ENCODE measurements around the gene SPCS3.
"Not testable (repeated sequence)": the region's sequence is repeated elsewhere in the genome, so short reads cannot be mapped to it uniquely, and the experiment has no call there.

Gene SPCS3

DNA sequence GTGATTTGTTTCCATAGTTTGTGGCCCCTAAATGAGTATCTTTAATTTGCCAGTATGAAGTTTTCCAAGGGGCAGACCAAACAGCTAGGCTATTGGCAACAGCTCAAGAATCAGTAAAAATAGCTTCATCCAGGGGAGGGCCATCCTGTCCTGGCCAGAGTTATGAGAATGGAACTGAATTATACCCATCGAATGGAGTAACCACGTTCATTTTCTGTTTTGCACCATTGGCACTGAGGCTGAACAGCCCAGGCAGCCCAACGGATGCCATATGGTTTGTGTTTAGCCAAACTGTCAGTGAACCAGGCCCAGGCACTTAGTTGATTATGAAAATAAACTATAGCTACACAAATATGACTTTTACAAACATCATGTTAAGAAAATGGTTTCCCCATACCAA, 33.0 kb upstream of the SPCS3 start:
- Histone ChIP-seq H3K27ac (no peak overlapping the region), H3K36me3 (ENCODE audit: insufficient read depth, low read length) (no peaks in the 10 kb centered on the region), H3K9me3 (ENCODE audit: low read depth, low read length) (no peaks in the 10 kb centered on the region), H3K9ac (ENCODE audit: insufficient read length) (no peak overlapping the region), H3K4me3 (no peak overlapping the region)
- no peak for DNase-seq (ENCODE audit: low read depth, low spot score)
- TF ChIP-seq EZH2 (IDR thresholded peaks at IDR 0.05) (no peak), POLR2AphosphoS5 (IDR thresholded peaks at IDR 0.05; ENCODE audit: borderline replicate concordance, low read depth, low read length) (no peak), FOXP2 (optimal IDR thresholded peaks at IDR 0.05; ENCODE audit: control extremely low read depth, extremely low read length, insufficient read depth) (no peak)

DNA sequence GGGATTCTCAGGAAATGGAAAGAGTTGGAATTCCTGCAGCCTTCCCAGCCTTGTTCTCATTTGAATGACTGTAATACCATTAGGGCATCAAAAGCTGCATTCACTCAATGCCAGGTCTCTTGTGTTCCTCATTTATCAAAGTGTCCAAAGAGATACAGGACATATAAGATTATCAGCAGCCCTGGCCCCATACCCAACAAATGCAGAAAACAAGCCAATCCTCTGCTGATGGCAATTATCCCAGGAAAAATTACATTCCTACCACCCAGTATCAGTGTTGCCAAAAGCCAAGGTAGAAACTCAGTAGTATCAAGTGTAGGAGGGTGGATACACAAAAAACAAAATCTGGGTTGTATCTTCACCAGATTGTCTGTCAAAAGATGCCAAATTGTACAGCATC, 32.2 kb upstream of the SPCS3 start:
- H3K36me3 ChIP-seq (ENCODE audit: insufficient read depth, low read length) = no peaks in the 10 kb centered on the region
- H3K9ac ChIP-seq (ENCODE audit: insufficient read length) = no peak overlapping the region
- no peaks in the 10 kb centered on the region for H3K9me3 ChIP-seq (ENCODE audit: low read depth, low read length)
- no peak overlapping the region for H3K4me3 ChIP-seq
- TF ChIP-seq EZH2 (IDR thresholded peaks at IDR 0.05) = no peak
- TF ChIP-seq POLR2AphosphoS5 (IDR thresholded peaks at IDR 0.05; ENCODE audit: borderline replicate concordance, low read depth, low read length) = no peak
- TF ChIP-seq FOXP2 (optimal IDR thresholded peaks at IDR 0.05; ENCODE audit: control extremely low read depth, extremely low read length, insufficient read depth) = no peak
- no peak for DNase-seq (ENCODE audit: low read depth, low spot score)
- no peak overlapping the region for H3K27ac ChIP-seq

DNA sequence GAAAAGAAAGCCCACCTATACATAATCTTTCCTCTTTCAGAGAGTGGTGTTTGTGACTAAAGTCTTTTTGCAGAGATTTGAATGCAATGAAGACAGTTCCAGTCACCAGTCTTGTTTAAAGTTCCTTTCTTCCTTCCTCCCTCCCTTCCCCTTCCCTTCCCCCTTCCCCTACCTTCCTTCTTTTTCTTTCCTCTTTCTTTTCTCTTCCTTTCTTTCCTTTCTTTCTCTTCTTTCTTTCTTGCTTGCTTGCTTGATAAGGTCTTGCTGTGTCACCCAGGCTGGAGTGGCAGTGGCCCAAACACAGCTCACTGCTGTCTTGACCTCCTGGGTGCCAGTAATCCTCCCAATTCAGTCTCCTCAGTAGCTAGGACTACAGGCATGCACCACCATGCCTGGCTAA, 31.7 kb upstream of the SPCS3 start:
- Histone ChIP-seq H3K9me3 (ENCODE audit: low read depth, low read length) (no peaks in the 10 kb centered on the region), H3K36me3 (ENCODE audit: insufficient read depth, low read length) (no peaks in the 10 kb centered on the region), H3K4me3 (no peak overlapping the region), H3K27ac (no peak overlapping the region), H3K9ac (ENCODE audit: insufficient read length) (no peak overlapping the region)
- TF ChIP-seq POLR2AphosphoS5 (IDR thresholded peaks at IDR 0.05; ENCODE audit: borderline replicate concordance, low read depth, low read length) (no peak), EZH2 (IDR thresholded peaks at IDR 0.05) (no peak), FOXP2 (optimal IDR thresholded peaks at IDR 0.05; ENCODE audit: control extremely low read depth, extremely low read length, insufficient read depth) (no peak)
- no peak for DNase-seq (ENCODE audit: low read depth, low spot score)

DNA sequence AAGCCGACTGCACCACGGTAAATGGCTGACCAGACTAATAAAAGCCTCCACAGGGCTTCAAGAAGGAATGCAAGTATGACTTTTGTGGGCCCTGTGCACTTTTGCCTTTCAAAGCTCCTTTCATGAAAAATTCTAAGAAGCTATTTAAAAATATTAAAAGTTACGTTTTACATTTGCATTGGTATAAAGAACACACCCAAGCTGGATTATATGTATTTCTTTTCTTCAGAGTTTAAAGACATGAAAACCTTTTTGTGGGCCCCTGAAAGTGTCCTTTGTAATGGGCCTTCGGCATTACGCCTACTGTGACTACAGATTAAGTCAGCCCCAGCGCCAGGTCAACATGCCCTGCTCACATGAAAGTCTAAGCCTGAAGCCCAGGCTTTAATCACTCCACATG, 30.2 kb upstream of the SPCS3 start:
- Histone ChIP-seq H3K4me3 (no peak overlapping the region), H3K36me3 (ENCODE audit: insufficient read depth, low read length) (no peaks in the 10 kb centered on the region), H3K9me3 (ENCODE audit: low read depth, low read length) (no peaks in the 10 kb centered on the region), H3K27ac (no peak overlapping the region), H3K9ac (ENCODE audit: insufficient read length) (no peak overlapping the region)
- no peak for DNase-seq (ENCODE audit: low read depth, low spot score)
- no peak for TF ChIP-seq FOXP2 (optimal IDR thresholded peaks at IDR 0.05; ENCODE audit: control extremely low read depth, extremely low read length, insufficient read depth)
- no peak for TF ChIP-seq EZH2 (IDR thresholded peaks at IDR 0.05)
- no peak for TF ChIP-seq POLR2AphosphoS5 (IDR thresholded peaks at IDR 0.05; ENCODE audit: borderline replicate concordance, low read depth, low read length)

DNA sequence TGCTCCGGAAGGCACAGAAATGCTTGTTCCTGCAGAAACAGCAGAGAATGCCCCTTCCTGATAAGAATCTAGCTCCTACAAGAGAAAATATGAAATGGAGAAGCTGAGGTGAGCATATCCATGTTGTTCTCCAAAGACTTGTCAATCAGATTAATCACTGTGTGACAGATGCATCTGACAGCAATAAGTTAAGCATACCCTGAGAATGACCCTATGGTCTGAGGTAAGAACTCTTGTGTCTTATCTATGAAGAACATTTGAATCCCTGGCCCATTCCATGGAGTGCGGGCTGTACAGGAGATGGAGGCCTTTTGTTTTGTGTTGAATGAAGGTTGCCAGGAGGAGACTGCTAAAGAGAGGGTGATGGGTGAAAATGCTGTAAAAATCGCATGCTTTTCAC, 29.2 kb upstream of the SPCS3 start:
- H3K36me3 ChIP-seq (ENCODE audit: insufficient read depth, low read length) = no peaks in the 10 kb centered on the region
- H3K9ac ChIP-seq (ENCODE audit: insufficient read length) = no peak overlapping the region
- DNase-seq (ENCODE audit: low read depth, low spot score) = no peak
- TF ChIP-seq FOXP2 (optimal IDR thresholded peaks at IDR 0.05; ENCODE audit: control extremely low read depth, extremely low read length, insufficient read depth) = no peak
- no peak for TF ChIP-seq EZH2 (IDR thresholded peaks at IDR 0.05)
- no peak for TF ChIP-seq POLR2AphosphoS5 (IDR thresholded peaks at IDR 0.05; ENCODE audit: borderline replicate concordance, low read depth, low read length)
- no peak overlapping the region for H3K4me3 ChIP-seq
- H3K9me3 ChIP-seq (ENCODE audit: low read depth, low read length) = no peaks in the 10 kb centered on the region
- no peak overlapping the region for H3K27ac ChIP-seq

DNA sequence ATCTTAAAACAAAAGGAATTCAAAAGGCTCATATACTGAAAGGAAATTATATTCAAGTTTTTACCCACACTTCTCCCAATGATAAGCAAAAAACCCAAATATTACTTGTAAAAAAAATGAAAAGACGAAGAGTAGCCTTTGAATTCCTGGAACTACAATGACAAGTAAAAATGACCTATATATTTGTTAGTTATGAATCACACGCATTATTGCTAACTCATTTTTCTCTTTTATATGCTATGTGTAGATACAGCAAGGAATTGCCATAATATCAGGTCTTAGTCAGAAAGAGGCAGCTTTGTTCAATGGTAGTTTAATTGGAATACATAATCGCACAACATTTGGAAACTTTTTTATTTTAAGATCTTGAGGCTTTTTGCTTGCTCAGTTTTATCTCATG, 28.0 kb upstream of the SPCS3 start:
- no peak for DNase-seq (ENCODE audit: low read depth, low spot score)
- Histone ChIP-seq H3K4me3 (no peak overlapping the region), H3K9ac (ENCODE audit: insufficient read length) (no peak overlapping the region)

DNA sequence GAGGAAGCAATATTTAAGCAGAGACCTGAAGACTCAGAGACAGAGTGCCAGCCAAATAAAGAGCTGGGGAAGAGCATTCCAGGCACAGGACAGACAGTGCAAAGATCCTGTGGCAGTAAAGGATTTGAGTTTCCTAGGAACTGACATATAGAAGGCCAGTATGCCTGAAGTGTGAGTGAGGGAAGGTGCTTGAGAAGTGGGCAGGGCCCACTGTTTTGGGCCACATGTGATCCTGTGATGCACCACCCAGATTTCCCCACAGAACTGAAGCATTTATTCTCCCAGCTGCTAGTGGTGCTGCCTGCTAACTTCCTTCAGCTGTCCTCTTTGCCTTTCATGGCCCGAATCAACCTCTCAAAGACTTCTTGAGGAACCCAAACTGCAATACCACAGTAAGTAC, 26.8 kb upstream of the SPCS3 start:
- no peak for TF ChIP-seq POLR2AphosphoS5 (IDR thresholded peaks at IDR 0.05; ENCODE audit: borderline replicate concordance, low read depth, low read length)
- no peak for TF ChIP-seq FOXP2 (optimal IDR thresholded peaks at IDR 0.05; ENCODE audit: control extremely low read depth, extremely low read length, insufficient read depth)
- no peak for TF ChIP-seq EZH2 (IDR thresholded peaks at IDR 0.05)
- Histone ChIP-seq H3K27ac (no peak overlapping the region), H3K9ac (ENCODE audit: insufficient read length) (no peak overlapping the region), H3K4me3 (no peak overlapping the region), H3K9me3 (ENCODE audit: low read depth, low read length) (no peaks in the 10 kb centered on the region), H3K36me3 (ENCODE audit: insufficient read depth, low read length) (no peaks in the 10 kb centered on the region)
- no peak for DNase-seq (ENCODE audit: low read depth, low spot score)

More for the DNA sequence above, 28.0 kb upstream of the SPCS3 start:
- H3K27ac ChIP-seq = no peak overlapping the region
- no peaks in the 10 kb centered on the region for H3K36me3 ChIP-seq (ENCODE audit: insufficient read depth, low read length)
- TF ChIP-seq EZH2 (IDR thresholded peaks at IDR 0.05) (no peak), FOXP2 (optimal IDR thresholded peaks at IDR 0.05; ENCODE audit: control extremely low read depth, extremely low read length, insufficient read depth) (no peak), POLR2AphosphoS5 (IDR thresholded peaks at IDR 0.05; ENCODE audit: borderline replicate concordance, low read depth, low read length) (no peak)
- H3K9me3 ChIP-seq (ENCODE audit: low read depth, low read length) = no peaks in the 10 kb centered on the region

GRCh38 chr4:176293660-176294059, 26.1 kb upstream of the SPCS3 start:
- Histone ChIP-seq H3K36me3 (ENCODE audit: insufficient read depth, low read length) (no peaks in the 10 kb centered on the region), H3K4me3 (no peak overlapping the region), H3K9ac (ENCODE audit: insufficient read length) (no peak overlapping the region), H3K9me3 (ENCODE audit: low read depth, low read length) (no peaks in the 10 kb centered on the region), H3K27ac (no peak overlapping the region)
- DNase-seq (ENCODE audit: low read depth, low spot score) = no peak
- no peak for TF ChIP-seq POLR2AphosphoS5 (IDR thresholded peaks at IDR 0.05; ENCODE audit: borderline replicate concordance, low read depth, low read length)
- no peak for TF ChIP-seq EZH2 (IDR thresholded peaks at IDR 0.05)
- no peak for TF ChIP-seq FOXP2 (optimal IDR thresholded peaks at IDR 0.05; ENCODE audit: control extremely low read depth, extremely low read length, insufficient read depth)

DNA sequence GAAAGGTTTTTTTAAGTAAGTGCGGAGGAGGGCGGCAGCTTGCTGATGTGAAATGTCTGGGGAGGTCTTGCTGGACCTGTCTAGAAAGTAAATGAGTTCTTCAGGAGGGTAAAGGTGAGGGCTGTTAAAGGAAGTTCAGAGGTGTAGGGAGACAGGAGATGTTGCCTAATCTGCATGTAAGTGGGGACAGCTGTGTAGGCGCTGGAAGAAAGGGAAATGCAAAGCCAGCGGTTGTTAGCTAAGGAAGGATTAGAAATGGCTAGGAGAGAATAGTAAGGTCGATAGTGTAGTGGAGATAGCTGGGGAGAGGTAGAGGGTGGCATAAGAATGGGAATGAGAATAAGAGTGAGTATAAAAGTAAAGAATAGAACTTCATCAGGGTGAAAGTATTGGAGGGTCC, 23.9 kb upstream of the SPCS3 start:
- H3K36me3 ChIP-seq (ENCODE audit: insufficient read depth, low read length); H3K27ac ChIP-seq; H3K4me3 ChIP-seq; H3K9ac ChIP-seq (ENCODE audit: insufficient read length); H3K9me3 ChIP-seq (ENCODE audit: low read depth, low read length); DNase-seq (ENCODE audit: low read depth, low spot score): not testable (repeated sequence)

Measured in SK-N-MC (cell line).